Skeletal muscle satellite cell (primary cell): Measurements from ENCODE around the gene LRRC26.

Experiments
- H3K27me3 ChIP-seq: 2 replicates; pipeline ENCODE4 v1.7.0; 2013; ENCODE audit warnings: low read length; ENCODE audit not compliant: control insufficient read depth, insufficient read depth
- H3K36me3 ChIP-seq: 2 replicates; pipeline ENCODE4 v1.7.0; 2013; ENCODE audit warnings: mild to moderate bottlenecking, control low read depth, low read length; ENCODE audit not compliant: insufficient read depth
- H3K4me1 ChIP-seq: 2 replicates; pipeline ENCODE4 v1.7.0; 2013; ENCODE audit warnings: low read length; ENCODE audit not compliant: control insufficient read depth, insufficient read depth
- H3K4me2 ChIP-seq: 2 replicates; pipeline ENCODE4 v1.7.0; 2013; ENCODE audit warnings: mild to moderate bottlenecking, low read length
- H3K4me3 ChIP-seq: 2 replicates; pipeline ENCODE4 v1.7.0; 2013; ENCODE audit warnings: low read length
- H3K9ac ChIP-seq: 2 replicates; pipeline ENCODE4 v1.7.0; 2013; ENCODE audit warnings: mild to moderate bottlenecking, low read depth, low read length, moderate library complexity
- H3K9me3 ChIP-seq: replicated peaks from 2 replicates; pipeline ENCODE4 v1.7.0; 2013; ENCODE audit warnings: mild to moderate bottlenecking, control low read depth, low read length

Gene LRRC26

DNA sequence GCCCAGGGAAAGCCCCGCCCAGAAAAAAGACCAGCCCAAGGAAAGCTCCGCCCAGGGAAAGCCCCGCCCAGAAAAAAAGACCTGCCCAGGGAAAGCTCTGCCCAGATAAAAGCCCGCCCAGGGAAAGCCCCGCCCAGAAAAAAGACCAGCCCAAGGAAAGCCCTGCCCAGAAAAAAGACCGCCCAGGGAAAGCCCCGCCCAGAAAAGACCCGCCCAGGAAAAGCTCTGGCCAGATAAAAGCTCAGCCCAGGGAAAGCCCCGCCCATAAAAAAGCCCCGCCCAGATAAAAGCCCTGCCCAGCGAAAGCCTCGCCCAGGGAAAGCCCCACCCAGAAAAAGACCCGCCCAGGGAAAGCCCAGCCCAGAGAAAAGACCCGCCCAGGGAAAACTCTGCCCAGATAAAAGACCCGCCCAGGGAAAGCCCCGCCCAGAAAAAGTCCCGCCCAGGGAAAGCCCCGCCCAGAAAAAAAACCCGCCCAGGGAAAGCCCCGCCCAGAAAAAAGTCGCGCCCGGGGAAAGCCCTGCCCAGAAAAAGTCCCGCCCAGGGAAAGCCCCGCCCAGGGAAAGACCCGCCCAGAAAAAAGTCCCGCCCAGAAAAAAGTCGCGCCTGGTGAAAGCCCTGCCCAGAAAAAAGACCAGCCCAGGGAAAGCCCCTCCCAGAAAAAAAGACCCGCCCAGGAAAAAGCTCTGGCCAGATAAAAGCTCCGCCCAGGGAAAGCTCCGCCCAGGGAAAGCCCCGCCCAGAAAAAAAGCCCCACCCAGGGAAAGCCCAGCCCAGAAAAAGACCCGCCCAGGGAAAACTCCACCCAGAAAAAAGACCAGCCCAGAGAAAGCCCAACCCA is 19.0 kb downstream of the LRRC26 start:
- no peaks in the 10 kb centered on the region for H3K36me3 ChIP-seq
- peaks cover 10% of the 10 kb centered on the region for H3K27me3 ChIP-seq
- H3K4me3 ChIP-seq, result no peak overlapping the region
- no peaks in the 10 kb centered on the region for H3K9me3 ChIP-seq
- H3K9ac ChIP-seq, result no peak overlapping the region
- H3K4me2 ChIP-seq, result no peak overlapping the region
- H3K4me1 ChIP-seq, result no peaks in the 10 kb centered on the region

DNA sequence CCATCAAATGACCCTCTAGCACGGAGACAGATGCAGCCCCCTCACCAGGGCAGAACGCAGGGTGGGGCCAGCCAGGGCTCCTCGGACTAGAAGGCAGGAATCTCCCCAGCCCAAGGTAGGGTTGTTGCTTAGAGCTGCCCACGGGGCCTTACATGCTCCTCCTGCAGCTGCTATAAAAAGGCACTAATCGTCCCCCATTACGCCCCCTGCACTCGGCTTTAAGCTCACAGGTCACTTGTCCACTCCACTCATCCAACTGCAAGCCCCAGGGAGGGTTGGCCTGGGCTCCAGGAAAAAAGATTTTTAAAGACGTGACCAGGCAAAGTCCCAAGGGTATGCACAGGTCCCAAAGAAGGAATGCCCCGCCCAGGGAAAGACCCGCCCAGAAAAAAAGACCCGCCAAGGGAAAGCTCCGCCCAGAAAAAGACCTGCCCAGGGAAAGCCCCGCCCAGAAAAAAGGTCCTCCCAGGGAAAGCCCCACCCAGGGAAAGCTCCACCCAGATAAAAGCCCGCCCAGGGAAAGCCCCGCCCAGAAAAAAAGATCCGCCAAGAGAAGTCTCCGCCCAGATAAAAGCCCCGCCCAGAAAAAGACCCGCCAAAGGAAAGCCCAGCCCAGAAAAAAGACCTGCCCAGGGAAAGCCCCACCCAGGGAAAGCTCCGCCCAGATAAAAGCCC is 19.8 kb downstream of the LRRC26 start:
- Histone ChIP-seq H3K4me2 (no peak overlapping the region), H3K9ac (no peak overlapping the region), H3K4me3 (no peak overlapping the region), H3K9me3 (no peaks in the 10 kb centered on the region), H3K36me3 (no peaks in the 10 kb centered on the region), H3K4me1 (no peaks in the 10 kb centered on the region), H3K27me3 (peaks cover 3% of the 10 kb centered on the region)

DNA sequence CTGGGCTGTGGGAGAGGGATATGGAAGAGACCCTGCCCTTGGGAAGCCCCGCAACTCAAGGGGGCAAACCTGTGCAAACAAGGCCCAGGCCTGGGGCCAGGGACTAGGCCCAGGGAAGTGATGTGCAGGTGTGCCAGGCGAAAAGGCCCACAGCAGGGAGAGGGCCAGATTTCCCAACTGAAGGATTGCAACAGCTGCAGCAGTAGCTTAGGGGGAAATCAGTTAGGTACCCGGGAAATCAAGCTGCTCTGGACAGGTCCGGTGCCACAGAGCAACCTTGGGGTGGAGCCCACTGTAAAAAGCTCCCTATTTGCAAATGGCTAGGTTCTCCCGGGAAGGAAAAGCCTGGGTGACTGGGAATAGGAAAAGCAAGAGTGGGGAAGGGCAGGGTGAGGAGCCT is 20.5 kb downstream of the LRRC26 start:
- Histone ChIP-seq H3K9me3 (no peaks in the 10 kb centered on the region), H3K4me3 (no peak overlapping the region), H3K36me3 (no peaks in the 10 kb centered on the region), H3K27me3 (peaks cover 3% of the 10 kb centered on the region), H3K4me2 (no peak overlapping the region), H3K4me1 (no peaks in the 10 kb centered on the region), H3K9ac (no peak overlapping the region)

DNA sequence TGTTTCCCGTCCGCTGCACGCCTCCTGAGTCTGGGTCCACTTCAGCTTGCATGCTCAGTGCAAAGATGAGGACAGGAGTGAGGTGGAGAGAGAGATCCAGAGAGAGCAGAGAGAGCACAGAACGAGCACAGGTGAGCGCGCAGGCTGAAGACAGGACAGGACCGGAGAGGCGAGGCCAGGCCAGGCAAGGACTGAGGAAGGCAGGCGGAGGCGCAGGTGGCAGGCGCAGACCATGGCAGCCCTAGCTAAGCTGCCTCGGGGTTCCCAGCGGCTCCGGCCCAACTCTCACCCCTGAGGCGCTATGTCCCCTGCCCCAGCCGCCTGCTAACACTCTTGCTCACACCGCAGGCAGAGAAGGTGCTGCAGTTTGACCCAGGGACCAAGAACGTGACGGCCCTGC is 21.2 kb downstream of the LRRC26 start:
- Histone ChIP-seq H3K4me2 (no peak overlapping the region), H3K9ac (no peak overlapping the region), H3K4me1 (no peaks in the 10 kb centered on the region), H3K36me3 (no peaks in the 10 kb centered on the region), H3K27me3 (peaks cover 3% of the 10 kb centered on the region), H3K4me3 (no peak overlapping the region), H3K9me3 (no peaks in the 10 kb centered on the region)

DNA sequence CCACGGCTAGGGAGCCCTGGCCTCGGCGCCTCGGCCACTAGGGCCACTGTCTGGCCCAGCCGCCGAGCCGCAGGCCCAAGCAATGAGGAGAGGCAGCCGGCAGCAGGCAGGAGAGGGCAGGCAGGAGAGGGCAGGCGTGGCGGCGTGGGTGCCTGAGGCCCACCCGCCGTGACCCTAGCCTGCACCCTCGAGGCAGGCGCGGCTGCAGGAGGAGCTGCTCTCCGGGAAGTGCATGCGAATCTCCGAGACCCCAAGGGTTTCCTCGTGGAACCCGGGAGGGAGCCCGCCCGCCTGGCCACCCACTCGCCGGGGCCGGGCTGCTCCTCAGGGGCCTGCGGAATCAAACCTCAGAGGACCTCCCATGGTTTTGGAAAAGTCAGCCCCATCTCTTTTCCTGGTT is 21.6 kb downstream of the LRRC26 start:
- no peaks in the 10 kb centered on the region for H3K4me1 ChIP-seq
- no peaks in the 10 kb centered on the region for H3K9me3 ChIP-seq
- H3K36me3 ChIP-seq, result no peaks in the 10 kb centered on the region
- no peak overlapping the region for H3K4me2 ChIP-seq
- H3K27me3 ChIP-seq, result peaks cover 5% of the 10 kb centered on the region
- H3K9ac ChIP-seq, result no peak overlapping the region
- no peak overlapping the region for H3K4me3 ChIP-seq

DNA sequence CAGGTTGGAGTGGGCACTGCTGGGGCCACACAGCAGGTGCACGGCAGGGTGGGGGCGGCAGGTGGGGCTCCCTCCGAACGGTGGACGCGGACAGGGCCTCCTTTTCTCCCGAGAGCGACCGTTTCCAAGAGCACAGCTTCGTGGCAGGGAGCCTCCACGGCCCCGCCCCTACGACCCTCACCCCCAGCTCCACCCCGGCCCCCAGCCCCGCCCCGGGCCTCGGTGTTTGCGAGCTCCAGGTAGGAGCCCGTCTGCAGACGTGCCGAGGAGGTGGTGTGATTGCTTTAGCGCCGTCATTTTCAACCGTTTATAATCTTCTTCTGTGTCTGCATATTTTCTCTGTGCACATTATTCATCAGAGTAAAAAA is 22.1 kb downstream of the LRRC26 start:
- Histone ChIP-seq H3K9ac (no peak overlapping the region), H3K36me3 (no peaks in the 10 kb centered on the region), H3K4me1 (no peaks in the 10 kb centered on the region), H3K9me3 (no peaks in the 10 kb centered on the region), H3K27me3 (peaks cover 9% of the 10 kb centered on the region), H3K4me2 (no peak overlapping the region), H3K4me3 (no peak overlapping the region)

DNA sequence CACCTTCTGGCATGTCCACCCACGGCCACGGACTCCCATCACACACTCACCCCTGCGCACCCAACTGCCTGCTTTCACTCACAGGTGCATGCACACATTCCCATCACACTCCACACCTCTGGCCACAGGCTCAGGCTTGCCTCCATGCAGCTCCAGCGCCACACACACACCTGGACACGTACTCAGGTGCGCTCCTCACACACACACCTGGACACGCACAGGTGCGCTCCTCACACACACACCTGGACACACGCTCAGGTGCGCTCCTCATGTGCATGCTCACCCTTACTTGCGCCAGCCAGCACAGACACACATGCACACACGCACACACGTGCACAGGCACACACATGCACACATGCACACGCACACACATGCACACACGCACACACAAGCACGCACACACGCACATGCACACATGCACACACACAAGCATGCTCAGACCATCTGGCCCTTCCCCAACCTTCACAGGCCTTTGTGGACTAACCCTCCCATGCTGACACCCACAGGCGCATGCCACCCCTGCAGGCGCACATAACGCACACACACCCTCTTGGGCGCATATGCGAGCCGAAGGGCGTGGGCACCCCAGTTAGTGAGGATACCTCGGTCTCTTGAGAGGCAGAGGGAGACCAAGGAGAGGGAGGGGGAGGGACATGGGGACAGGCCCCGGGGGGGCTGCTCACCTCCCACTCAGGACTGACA is 22.6 kb downstream of the LRRC26 start:
- no peak overlapping the region for H3K9ac ChIP-seq
- no peaks in the 10 kb centered on the region for H3K4me1 ChIP-seq
- no peaks in the 10 kb centered on the region for H3K9me3 ChIP-seq
- no peaks in the 10 kb centered on the region for H3K36me3 ChIP-seq
- no peak overlapping the region for H3K4me3 ChIP-seq
- H3K4me2 ChIP-seq, result no peak overlapping the region
- H3K27me3 ChIP-seq, result peaks cover 14% of the 10 kb centered on the region

DNA sequence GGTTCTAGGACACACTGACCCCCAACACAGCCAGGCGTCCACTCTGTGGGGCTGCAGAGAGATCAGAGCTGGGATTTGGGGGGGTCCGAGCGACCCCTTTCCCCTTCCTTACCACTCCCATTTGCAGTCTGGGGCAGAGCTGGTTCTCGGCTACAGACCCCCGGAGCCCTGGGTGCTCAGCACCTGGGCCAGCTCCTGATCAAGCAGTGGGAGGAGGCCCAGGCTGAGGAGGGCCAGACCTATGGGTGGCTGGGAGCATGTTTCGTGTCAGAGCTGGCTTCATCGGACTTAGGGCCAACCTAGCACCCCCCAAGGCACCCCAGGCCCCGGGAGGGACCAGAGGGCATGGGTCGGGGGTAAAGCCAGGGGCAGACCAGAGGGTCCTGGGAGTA is 23.3 kb downstream of the LRRC26 start:
- H3K4me1 ChIP-seq, result no peaks in the 10 kb centered on the region
- no peaks in the 10 kb centered on the region for H3K36me3 ChIP-seq
- H3K4me3 ChIP-seq, result no peak overlapping the region
- no peak overlapping the region for H3K4me2 ChIP-seq
- no peaks in the 10 kb centered on the region for H3K9me3 ChIP-seq
- peaks cover 22% of the 10 kb centered on the region for H3K27me3 ChIP-seq
- H3K9ac ChIP-seq, result no peak overlapping the region

DNA sequence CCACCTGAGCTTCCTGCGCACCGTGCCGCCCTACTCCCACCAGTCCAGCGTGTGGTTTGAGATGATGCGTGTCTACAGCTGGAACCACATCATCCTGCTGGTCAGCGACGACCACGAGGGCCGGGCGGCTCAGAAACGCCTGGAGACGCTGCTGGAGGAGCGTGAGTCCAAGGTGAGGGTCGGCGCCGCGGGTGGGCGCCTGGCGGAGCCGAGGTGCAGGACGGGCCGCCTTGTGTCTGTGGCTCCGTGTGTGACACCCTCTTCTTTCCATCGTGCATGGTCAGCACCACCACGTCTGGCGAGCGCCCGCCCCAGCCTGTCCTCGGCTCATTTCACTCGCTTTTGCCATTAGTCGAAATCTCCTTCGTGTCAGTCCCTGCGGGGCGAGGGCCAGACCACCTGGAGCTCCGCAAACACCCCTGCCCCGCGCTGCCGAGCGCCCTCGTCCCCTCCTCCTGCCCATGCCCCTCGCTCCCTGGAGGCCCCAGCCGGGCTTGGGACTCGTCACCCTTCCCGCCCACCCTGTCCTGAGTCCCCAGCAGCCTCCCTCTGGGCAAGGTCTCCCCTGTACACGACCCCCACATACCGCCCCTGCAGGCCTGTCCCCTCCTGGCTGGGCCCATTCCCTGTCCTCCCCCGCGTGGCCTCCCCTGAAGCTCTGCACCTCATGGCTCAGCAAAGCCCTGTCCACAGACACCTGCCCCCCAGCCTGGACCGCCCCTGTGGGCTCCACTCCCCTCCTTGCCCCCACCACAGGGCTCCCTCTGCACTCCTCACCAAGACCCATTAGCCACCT is 23.9 kb downstream of the LRRC26 start:
- H3K36me3 ChIP-seq, result no peaks in the 10 kb centered on the region
- H3K4me2 ChIP-seq, result no peak overlapping the region
- H3K9ac ChIP-seq, result no peak overlapping the region
- H3K4me3 ChIP-seq, result no peak overlapping the region
- H3K9me3 ChIP-seq, result no peaks in the 10 kb centered on the region
- H3K4me1 ChIP-seq, result no peaks in the 10 kb centered on the region
- peaks cover 28% of the 10 kb centered on the region for H3K27me3 ChIP-seq

DNA sequence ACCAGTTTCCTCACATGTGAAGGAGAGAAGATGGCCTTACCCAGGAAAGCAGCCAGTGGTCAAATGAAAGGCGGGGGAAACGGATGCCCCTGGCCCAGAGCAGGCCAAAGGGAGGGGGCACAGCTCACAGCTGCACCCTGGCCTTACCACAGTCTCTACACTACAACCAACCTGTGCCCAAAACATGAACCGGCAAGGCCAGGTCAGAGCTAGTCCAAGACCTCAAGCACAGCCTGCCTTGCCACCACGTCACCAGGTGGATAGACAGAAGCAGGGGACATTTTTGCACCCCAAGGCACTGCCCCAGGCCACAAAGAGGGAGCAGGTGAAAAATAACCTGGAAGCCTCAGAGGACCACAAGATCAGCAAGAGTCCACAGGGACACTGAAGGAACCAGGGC is 26.4 kb downstream of the LRRC26 start:
- peaks cover 49% of the 10 kb centered on the region for H3K27me3 ChIP-seq
- H3K9ac ChIP-seq, result no peak overlapping the region

More for the DNA sequence above, 26.4 kb downstream of the LRRC26 start:
- Histone ChIP-seq H3K9me3 (no peaks in the 10 kb centered on the region), H3K36me3 (no peaks in the 10 kb centered on the region), H3K4me2 (no peak overlapping the region), H3K4me3 (no peak overlapping the region), H3K4me1 (peaks cover 5% of the 10 kb centered on the region)
